ENCODE data around the gene CNTRL. TPM values are rescaled to one million over a fixed set of nuclear protein-coding genes. Genes with fewer than 3 reads are reported as not detected.

CNTRL gene
- total RNA-seq, result 7.4 and 9.1 TPM in 2 replicates

GRCh38 chr9:121074370-121075250, at the start of gene CNTRL:
Gene CNTRL, plus strand, starts transcription at chr9:121074955. Its CDS starts 13,372 bp downstream, at chr9:121088327.

GRCh38 chr9:121050128-121050988, 24.4 kb upstream of the CNTRL start, which contains the start of gene C5:
Gene C5, minus strand, starts transcription at chr9:121050275. Its CDS starts 29 bp downstream, at chr9:121050246.

GRCh38 chr9:121201738-121202533, 127.2 kb downstream of the CNTRL start, which contains the start of gene RAB14:
Gene RAB14, minus strand, starts transcription at chr9:121201869. Its CDS starts 8,457 bp downstream, at chr9:121193412.

Other genes starting within 250 kb of the CNTRL start
- gene PSMD5, start 232.0 kb upstream of the CNTRL start, total RNA-seq, result 21.5 and 29.2 TPM in 2 replicates
- gene PHF19, start 197.8 kb upstream of the CNTRL start, total RNA-seq, result 36.1 and 38.3 TPM in 2 replicates
- 11.9 and 56.1 TPM in 2 replicates for gene TRAF1, start 148.2 kb upstream of the CNTRL start, total RNA-seq
- 8.2 and 10.9 TPM in 2 replicates for gene C5, start 24.7 kb upstream of the CNTRL start, total RNA-seq
- gene RAB14, start 126.9 kb downstream of the CNTRL start, total RNA-seq, result 22.1 and 33.8 TPM in 2 replicates
- gene GSN, start 193.2 kb downstream of the CNTRL start, total RNA-seq, result 259 and 421 TPM in 2 replicates